Measurements from ENCODE around the gene NUTM2F.
"Not testable (repeated sequence)": the region's sequence is repeated elsewhere in the genome, so short reads cannot be mapped to it uniquely, and the experiment has no call there.

The NUTM2F gene

DNA sequence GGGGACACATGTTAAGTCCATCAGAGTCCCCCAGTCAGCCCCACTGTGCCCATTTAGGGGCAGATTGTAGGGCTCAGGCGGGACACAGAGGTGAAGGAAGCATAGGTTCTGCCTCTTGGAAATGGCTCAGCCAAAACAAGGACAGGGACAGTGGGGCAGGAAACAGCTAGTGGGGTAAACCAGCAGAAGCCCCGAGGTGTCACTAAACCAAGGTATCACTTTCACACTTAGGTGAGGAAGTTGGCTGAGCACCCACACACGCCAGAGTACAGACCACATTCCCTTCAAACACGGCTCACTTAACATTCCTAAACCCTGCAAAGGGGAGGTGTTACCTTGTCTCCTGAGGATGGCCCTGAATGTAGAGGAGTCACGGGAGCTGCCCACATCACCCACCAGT, 12.2 kb downstream of the NUTM2F start:
- FAIRE-seq, result peak; percentile 87
- not testable (repeated sequence) for DNase-seq (ENCODE audit: insufficient read length)

DNA sequence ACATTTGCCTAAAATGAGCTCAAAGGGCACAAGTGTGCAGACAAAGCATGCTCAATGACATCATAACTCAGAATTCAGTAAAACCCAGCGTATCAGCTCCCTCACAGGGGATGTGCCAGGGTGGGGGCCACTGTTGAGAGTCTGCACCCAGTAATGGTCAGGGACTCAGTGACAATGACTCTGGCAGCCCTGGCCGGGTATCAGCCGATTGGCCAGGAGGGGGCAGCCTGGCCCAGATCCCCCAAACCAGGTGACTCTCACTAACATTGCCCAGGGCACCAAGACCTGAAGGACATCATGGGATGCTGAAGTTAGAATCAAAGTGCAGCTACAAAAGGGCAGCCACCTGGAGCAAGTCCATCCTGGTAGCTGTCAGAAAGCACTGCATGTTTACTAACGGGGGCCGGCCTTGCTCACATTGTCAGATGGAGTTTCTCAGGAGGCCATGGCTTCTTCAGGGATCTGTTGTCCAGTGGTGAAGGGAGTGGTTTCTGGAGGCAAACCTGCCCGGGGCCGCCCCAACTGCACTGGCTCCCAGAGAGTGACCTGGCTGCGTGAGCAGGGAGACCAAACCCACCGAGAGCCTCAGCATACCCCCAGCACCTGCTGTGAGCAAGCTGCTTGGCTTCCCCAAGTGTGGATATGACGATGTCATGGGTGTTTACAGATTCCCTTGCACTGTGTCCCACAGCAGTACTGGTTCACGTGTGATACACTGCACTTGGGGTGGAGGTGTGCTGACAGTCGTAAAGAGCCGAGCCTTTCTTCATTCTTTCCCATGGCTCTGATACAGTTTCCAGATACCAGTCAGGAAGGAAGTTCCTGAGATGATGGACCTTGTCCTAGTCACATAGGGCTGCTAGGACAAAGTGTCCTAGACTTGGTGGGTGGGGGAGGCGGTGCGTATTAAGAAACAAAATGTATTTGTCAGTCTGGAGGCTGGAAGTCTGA, 13.1 kb downstream of the NUTM2F start:
- not testable (repeated sequence) for DNase-seq (ENCODE audit: insufficient read length)
- peak; percentile 63 for FAIRE-seq

DNA sequence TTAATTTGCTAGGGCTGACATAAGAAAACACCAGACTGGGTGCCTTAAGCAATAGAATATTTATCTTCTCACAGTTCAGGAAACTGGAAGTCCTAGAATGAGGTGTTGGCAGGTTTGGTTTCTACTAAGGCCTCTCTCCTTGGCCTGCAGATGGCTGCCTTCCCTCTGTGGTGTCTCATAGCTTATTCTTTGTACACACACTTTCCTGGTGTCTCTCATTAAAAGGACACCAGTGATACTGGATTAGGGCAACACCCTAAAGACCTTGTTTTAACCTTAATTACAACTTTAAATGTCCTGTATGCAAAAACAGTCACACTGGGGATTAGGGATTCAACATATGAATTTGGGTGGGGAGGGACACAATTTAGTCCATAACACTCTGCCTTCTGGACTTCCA, 25.1 kb downstream of the NUTM2F start:
- no peak for TF ChIP-seq TAF1 (IDR thresholded peaks at IDR 0.05; ENCODE audit: borderline replicate concordance, low read depth, low read length)
- no peak for TF ChIP-seq POLR2AphosphoS5 (IDR thresholded peaks at IDR 0.05; ENCODE audit: low read depth, low read length)
- TF ChIP-seq POLR2A (IDR thresholded peaks at IDR 0.05; ENCODE audit: low read depth, low read length), result no peak
- DNase-seq (ENCODE audit: insufficient read length) (no peak), FAIRE-seq (no peak)

DNA sequence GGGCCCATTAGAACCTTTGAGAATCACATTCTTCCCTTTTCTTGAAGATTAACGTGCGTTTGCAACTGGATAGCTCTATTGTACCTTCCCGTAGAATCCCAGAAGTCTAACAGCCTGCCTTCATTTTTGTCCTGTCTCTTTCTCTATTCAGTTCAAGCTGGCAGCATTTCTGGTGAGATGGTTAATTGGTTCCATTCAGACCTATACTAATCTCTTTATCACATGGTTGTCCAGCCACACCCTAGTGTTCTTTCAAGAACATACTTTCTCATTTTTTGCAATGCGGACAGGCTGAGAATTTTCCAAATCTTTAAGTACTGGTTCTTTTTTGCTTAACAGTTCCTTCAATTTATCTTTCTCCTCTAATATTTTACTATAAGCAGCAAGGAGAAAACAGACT, 26.0 kb downstream of the NUTM2F start:
- no peak for TF ChIP-seq POLR2A (IDR thresholded peaks at IDR 0.05; ENCODE audit: low read depth, low read length)
- TF ChIP-seq TAF1 (IDR thresholded peaks at IDR 0.05; ENCODE audit: borderline replicate concordance, low read depth, low read length), result no peak
- no peak for TF ChIP-seq POLR2AphosphoS5 (IDR thresholded peaks at IDR 0.05; ENCODE audit: low read depth, low read length)
- DNase-seq (ENCODE audit: insufficient read length) (no peak), FAIRE-seq (no peak)

DNA sequence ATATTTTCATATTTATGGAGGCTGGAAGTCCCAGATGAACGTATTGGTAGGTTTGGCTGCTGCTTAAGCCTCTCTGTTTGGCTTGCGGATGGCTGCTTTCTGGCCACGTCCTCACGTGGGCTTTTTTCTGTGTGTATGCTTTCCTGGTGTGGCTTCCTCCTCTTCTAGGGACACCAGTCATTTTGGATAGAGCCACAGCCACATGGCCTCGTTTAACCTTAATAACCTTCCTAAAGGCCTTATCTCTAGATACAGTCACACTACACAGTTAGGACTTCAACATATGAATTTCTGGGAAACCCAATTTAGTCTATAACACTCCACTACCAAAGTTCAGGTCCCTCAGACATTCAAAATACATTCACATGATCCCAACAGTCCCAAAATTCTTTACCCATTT, 26.9 kb downstream of the NUTM2F start:
- DNase-seq (ENCODE audit: insufficient read length) (no peak), FAIRE-seq (no peak)
- TF ChIP-seq TAF1 (IDR thresholded peaks at IDR 0.05; ENCODE audit: borderline replicate concordance, low read depth, low read length) (no peak), POLR2A (IDR thresholded peaks at IDR 0.05; ENCODE audit: low read depth, low read length) (no peak), POLR2AphosphoS5 (IDR thresholded peaks at IDR 0.05; ENCODE audit: low read depth, low read length) (no peak)

DNA sequence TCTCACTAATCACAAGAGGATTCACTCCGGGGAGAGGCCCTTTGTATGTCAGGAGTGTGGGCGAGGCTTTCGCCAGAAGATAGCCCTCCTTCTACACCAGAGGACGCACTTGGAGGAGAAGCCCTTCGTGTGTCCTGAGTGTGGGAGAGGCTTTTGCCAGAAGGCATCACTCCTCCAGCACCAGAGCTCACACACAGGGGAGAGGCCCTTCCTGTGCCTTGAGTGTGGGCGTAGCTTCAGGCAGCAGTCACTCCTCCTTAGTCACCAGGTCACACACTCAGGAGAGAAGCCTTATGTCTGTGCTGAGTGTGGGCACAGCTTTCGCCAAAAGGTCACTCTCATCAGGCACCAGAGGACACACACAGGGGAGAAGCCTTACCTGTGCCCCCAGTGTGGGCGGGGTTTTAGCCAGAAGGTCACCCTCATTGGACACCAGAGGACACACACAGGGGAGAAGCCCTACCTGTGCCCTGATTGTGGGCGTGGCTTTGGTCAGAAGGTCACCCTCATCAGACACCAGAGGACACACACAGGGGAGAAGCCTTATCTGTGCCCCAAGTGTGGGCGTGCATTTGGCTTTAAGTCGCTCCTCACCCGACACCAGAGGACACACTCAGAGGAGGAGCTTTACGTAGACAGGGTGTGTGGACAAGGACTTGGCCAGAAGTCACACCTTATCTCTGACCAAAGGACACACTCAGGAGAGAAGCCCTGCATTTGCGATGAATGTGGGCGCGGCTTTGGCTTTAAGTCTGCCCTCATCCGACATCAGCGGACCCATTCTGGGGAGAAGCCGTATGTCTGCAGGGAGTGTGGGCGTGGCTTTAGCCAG, 27.8 kb downstream of the NUTM2F start:
- no peak for DNase-seq (ENCODE audit: insufficient read length)
- no peak for FAIRE-seq
- TF ChIP-seq TAF1 (IDR thresholded peaks at IDR 0.05; ENCODE audit: borderline replicate concordance, low read depth, low read length) (no peak), POLR2AphosphoS5 (IDR thresholded peaks at IDR 0.05; ENCODE audit: low read depth, low read length) (no peak)

DNA sequence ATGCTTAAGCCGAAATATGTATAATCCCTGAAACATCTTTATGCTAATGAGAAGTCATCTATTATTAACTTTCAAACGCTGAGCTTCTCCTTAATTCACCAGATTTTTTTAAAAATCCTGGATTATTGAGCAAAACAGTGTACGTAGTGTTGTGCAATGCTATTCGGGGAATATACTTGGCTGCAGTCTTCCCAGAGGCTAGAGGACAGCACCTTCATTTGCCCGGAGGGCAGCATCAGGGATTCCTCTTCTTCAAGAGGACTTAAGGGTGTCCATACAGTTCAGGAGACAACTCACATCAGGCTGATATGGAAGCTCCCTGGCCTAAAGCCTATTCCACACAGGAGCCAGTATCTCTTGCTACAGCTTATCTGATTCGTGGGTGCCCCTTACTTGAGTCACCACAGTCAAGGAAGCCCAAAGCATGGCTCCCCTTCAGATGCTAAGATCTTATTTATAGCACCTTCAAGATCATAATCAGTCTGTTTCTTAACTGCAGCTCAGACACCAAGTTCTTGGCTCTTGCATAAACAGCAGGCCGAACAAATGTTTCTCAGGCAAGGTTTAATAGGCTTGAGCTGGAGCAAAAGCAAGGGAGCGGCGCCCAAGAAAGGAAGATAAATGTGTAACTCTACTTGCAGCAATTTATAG, 29.4 kb downstream of the NUTM2F start:
- TF ChIP-seq POLR2A (IDR thresholded peaks at IDR 0.05; ENCODE audit: low read depth, low read length) (no peak), POLR2AphosphoS5 (IDR thresholded peaks at IDR 0.05; ENCODE audit: low read depth, low read length) (no peak), TAF1 (IDR thresholded peaks at IDR 0.05; ENCODE audit: borderline replicate concordance, low read depth, low read length) (no peak)
- FAIRE-seq (no peak), DNase-seq (ENCODE audit: insufficient read length) (no peak)

DNA sequence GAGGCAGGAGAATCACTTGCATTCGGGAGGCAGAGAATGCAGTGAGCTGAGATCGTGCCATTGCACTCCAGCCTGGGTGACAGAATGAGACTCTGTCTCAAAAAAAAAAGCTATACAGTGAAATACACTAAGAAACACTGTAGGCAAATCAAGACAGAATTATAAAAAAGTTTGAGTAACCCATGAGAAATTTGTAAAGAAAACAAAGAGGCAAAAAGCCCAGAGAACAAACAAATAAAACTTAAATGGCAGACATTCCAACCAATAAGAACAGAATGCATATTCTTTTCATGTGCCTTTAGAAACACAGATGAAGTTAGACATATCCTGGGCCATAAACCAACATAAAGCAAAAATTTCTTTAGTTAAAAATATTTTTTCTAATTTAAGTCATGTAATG, 38.8 kb downstream of the NUTM2F start:
- TF ChIP-seq TAF1 (IDR thresholded peaks at IDR 0.05; ENCODE audit: borderline replicate concordance, low read depth, low read length), result no peak
- no peak for TF ChIP-seq POLR2AphosphoS5 (IDR thresholded peaks at IDR 0.05; ENCODE audit: low read depth, low read length)
- no peak for TF ChIP-seq POLR2A (IDR thresholded peaks at IDR 0.05; ENCODE audit: low read depth, low read length)
- FAIRE-seq (no peak), DNase-seq (ENCODE audit: insufficient read length) (no peak)

DNA sequence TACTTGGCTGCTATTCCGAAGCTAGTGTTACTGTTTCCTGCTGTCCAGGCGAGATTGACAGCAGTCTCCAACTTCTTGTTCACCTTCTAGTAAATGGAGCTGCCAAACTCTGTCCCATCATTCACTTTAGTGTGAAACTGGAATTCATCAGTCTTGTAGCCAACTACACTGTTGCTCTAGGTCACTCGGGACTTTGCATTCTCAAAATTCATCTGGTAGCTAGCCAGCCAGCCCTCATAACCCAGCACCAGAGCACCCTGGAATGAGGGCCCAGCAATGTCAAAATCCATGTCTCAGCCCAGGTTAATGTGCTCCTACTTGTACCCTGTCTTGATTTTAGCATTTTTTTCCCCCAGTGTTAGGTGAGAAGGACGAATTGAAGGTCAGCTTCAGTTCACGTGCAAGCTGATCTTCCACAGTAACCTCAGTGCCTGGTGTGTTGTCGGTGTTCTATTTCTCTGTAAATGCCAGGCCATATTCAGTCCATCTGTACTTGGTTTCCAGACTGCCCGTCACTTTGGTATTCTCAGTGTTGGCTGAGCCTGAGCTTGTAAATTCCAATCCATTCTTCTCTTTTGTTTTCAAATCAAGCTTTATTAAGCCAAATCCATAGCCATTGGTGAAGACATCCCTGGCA, 40.4 kb downstream of the NUTM2F start:
- TF ChIP-seq POLR2A (IDR thresholded peaks at IDR 0.05; ENCODE audit: low read depth, low read length), result no peak
- no peak for TF ChIP-seq TAF1 (IDR thresholded peaks at IDR 0.05; ENCODE audit: borderline replicate concordance, low read depth, low read length)
- no peak for TF ChIP-seq POLR2AphosphoS5 (IDR thresholded peaks at IDR 0.05; ENCODE audit: low read depth, low read length)
- DNase-seq (ENCODE audit: insufficient read length) (no peak), FAIRE-seq (peak; percentile 36)

DNA sequence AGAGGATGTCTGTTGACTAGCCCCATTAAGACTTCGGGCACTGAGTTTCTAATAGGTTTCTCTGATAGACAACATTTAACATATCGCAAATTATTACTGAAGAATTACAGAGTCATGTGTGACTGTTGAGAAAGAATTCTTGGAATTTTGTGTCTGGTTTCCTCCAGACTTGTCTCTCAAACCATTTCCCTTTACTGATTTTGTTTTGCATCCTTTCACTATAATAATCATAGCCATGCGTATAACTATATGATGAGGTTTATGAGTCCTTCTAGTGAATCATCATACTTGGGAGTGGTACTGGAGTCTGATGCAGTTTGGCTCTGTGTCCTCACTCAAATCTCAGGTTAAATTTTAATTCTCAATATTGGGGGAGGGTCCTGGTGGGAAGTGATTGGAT, 42.3 kb downstream of the NUTM2F start:
- FAIRE-seq (no peak), DNase-seq (ENCODE audit: insufficient read length) (no peak)
- TF ChIP-seq TAF1 (IDR thresholded peaks at IDR 0.05; ENCODE audit: borderline replicate concordance, low read depth, low read length) (no peak), POLR2A (IDR thresholded peaks at IDR 0.05; ENCODE audit: low read depth, low read length) (no peak), POLR2AphosphoS5 (IDR thresholded peaks at IDR 0.05; ENCODE audit: low read depth, low read length) (no peak)

DNA sequence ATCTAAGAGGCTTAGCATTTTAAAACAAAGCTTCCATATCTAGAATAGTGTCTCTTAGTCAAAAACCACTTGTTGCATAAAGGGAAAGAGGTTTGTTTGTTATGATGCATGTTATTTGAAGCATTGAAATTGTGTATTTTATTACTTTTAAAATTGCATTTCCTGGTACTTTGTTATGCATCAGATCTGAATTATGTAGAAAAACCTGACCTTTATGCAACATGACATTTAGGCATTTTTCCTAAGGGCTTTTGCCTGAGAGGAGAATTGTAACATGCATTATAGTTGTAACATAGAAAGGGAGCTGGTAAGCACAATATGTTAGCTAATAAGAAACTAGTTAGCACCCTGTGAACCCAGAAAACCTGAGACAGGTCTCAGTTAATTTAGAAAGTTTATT, 47.3 kb downstream of the NUTM2F start:
- DNase-seq (ENCODE audit: insufficient read length) (no peak), FAIRE-seq (no peak)
- TF ChIP-seq TAF1 (IDR thresholded peaks at IDR 0.05; ENCODE audit: borderline replicate concordance, low read depth, low read length) (no peak), POLR2AphosphoS5 (IDR thresholded peaks at IDR 0.05; ENCODE audit: low read depth, low read length) (no peak), POLR2A (IDR thresholded peaks at IDR 0.05; ENCODE audit: low read depth, low read length) (no peak)

Measured in GM12892 (cell line).